ENCODE results near the gene DHRSX. TPM values are rescaled to one million over a fixed set of nuclear protein-coding genes. Genes with fewer than 3 reads are reported as not detected.
"Not testable (repeated sequence)": the region's sequence is repeated elsewhere in the genome, so short reads cannot be mapped to it uniquely, and the experiment has no call there.

DHRSX gene
- total RNA-seq, 2 donors from 2014 or later, result 24.0 to 35.7 TPM

DNA sequence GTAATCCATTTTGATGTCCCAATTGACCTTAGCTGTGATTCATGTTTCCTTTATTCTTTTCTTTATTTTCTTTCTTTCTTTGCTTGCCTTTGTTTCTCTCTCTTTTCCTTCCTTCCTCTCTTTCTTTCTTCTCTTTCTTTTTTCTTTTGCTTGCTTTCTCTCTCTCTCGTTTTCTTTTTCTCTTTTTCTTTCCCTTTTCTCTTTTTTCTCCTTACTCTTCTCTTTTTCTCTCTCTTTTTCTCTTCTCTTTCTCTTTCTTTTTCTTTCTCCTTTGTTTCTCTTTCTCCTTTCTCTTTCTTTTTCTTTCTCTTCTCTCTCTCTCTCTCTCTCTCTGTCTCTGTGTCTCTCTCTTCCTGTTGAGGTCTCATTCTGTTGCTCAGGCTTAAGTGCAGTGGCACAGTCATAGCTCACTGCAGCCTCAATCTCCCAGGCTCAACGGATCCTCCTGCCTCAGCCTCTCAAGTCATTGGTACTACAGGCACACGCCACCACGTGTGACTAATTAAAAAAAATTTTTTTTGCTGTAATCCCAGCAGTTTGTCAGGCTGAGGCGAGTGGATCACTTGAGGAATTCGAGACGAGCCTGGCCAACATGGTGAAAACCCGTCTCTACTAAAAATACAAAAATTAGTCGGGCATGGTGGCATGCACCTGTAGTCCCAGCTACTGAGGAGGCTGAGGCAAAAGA lies 8.0 kb upstream of the DHRSX start:
- no peaks in the 10 kb centered on the region for H3K4me1 Mint-ChIP-seq (ENCODE audit: low read depth in 2 of 2)
- H3K4me3 Mint-ChIP-seq, result no peak overlapping the region
- no peak overlapping the region for H3K27ac Mint-ChIP-seq
- H3K36me3 Mint-ChIP-seq, result no peaks in the 10 kb centered on the region
- no peaks in the 10 kb centered on the region for H3K9me3 Mint-ChIP-seq
- no peak for DNase-seq (ENCODE audit: low spot score)
- no peak for ATAC-seq
- peaks cover 0 to 2% of the 10 kb centered on the region in 2 donors for H3K27me3 Mint-ChIP-seq

DNA sequence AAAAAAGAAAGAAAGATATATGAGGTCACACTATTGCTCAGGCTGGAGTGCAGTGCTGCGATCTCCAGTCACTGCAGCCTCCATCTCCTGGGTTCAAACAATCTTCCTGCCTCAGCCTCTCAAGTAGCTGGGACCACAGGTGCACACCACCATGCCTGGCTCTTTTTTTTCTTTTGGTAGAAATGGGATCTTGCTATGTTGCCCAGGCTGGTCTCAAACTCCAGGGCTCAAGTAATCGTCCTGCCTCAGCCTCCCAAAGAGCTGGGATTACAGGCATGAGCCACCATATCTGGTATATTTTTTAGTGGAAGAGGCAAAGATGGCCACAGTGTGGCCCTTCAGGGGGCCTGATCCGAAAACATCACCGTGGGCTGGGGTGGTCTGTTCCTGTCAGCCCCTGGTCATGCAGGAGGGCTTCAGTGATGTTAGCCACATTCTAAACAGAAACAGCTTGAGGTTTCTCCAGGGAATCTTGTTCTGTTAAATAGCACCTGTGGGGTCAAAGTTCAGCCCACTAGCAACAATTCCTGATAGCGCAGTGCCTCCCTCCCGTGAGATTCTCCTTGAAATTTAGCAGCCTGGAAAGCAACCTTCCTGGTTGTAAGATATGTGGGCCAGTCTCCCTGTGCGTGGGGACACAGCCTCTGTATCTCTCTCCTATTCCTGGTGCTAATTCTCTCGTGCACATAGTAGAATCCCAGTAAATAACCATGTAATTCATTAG lies 7.3 kb upstream of the DHRSX start:
- DNase-seq (ENCODE audit: low spot score) (no peak), ATAC-seq (no peak)
- Mint-ChIP-seq H3K36me3 (no peaks in the 10 kb centered on the region), H3K27me3 (peaks cover 0 to 2% of the 10 kb centered on the region in 2 donors), H3K27ac (no peak overlapping the region), H3K4me1 (ENCODE audit: low read depth in 2 of 2) (no peaks in the 10 kb centered on the region), H3K9me3 (no peaks in the 10 kb centered on the region), H3K4me3 (no peak overlapping the region)

DNA sequence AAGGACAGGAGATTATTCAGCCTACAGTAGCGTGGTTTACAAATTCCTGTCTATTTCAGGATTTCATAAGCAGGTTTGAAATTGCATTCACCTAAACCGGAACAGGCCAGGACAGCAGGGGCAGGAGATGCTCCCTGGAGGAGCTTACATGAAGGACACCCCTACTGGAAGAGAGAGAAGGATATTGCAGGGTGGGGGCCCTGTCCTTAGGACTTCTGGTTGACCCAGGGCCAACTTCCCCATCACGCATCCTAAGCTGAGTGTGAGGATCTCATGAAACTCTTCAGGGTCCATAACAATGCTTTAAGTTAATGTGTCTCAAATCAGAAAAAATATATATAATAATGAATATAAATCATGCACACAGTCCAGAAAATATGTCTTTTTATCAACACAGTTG lies 6.4 kb upstream of the DHRSX start:
- H3K4me3 Mint-ChIP-seq, result no peak overlapping the region
- no peaks in the 10 kb centered on the region for H3K36me3 Mint-ChIP-seq
- no peaks in the 10 kb centered on the region for H3K9me3 Mint-ChIP-seq
- DNase-seq (ENCODE audit: low spot score) (no peak), ATAC-seq (no peak)
- peaks cover 0 to 2% of the 10 kb centered on the region in 2 donors for H3K27me3 Mint-ChIP-seq
- H3K4me1 Mint-ChIP-seq (ENCODE audit: low read depth in 2 of 2), result no peaks in the 10 kb centered on the region
- no peak overlapping the region for H3K27ac Mint-ChIP-seq

DNA sequence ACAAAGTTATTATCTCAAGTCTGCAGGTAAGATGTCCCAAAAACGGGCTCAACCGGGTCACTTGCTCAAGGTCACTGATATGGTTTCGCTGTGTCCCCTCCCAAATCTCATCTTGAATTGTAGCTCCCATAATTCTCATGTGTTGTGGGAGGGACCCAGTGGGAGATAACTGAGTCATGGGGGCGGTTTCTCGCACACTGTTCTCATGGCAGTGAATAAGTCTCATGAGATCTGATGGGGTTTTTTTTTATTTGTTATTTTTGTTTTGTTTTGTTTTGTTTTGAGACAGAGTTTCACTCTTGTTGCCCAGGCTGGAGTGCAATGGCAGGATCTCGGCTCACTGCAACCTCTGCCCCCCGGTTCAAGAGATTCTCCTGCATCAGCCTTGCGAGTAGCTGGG lies 4.6 kb upstream of the DHRSX start:
- H3K27me3 Mint-ChIP-seq; H3K4me1 Mint-ChIP-seq (ENCODE audit: low read depth in 2 of 2); H3K36me3 Mint-ChIP-seq; H3K27ac Mint-ChIP-seq; H3K9me3 Mint-ChIP-seq; H3K4me3 Mint-ChIP-seq; DNase-seq (ENCODE audit: low spot score); ATAC-seq: not testable (repeated sequence)

DNA sequence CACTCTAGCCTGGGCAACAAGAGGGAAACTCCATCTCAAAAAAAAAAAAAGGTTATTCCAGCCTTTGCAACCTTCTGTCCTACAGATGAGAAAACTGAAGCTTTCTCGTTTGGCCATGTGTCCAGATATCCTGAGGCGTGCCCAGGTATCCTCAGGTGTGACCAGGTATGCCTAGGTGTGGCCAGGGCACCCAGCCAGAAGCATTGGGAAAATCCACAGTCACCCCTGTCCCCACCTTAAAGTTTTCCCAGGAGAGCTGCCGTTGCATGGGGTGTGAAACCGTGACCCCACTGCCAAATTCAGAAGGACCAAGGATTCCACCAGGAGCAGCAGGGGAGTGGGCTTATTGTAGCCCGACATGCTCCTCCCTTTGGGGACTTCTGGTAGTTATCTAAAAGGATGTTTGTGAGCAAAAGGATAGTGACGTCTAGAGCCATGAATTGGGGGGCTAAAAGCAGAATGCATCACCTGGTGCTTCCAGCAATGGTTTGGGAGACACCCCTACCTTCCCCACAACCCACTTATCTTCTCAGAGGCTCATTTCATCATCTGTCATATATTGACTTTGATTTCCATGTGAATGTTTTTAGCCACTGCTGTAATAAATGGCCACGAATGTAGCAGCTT lies 4.0 kb upstream of the DHRSX start:
- Mint-ChIP-seq H3K27me3 (peaks cover 0 to under 1% of the 10 kb centered on the region in 2 donors), H3K4me1 (ENCODE audit: low read depth in 2 of 2) (no peaks in the 10 kb centered on the region), H3K9me3 (no peaks in the 10 kb centered on the region), H3K36me3 (no peaks in the 10 kb centered on the region), H3K27ac (no peak overlapping the region), H3K4me3 (no peak overlapping the region)
- DNase-seq (ENCODE audit: low spot score), result no peak
- no peak for ATAC-seq

DNA sequence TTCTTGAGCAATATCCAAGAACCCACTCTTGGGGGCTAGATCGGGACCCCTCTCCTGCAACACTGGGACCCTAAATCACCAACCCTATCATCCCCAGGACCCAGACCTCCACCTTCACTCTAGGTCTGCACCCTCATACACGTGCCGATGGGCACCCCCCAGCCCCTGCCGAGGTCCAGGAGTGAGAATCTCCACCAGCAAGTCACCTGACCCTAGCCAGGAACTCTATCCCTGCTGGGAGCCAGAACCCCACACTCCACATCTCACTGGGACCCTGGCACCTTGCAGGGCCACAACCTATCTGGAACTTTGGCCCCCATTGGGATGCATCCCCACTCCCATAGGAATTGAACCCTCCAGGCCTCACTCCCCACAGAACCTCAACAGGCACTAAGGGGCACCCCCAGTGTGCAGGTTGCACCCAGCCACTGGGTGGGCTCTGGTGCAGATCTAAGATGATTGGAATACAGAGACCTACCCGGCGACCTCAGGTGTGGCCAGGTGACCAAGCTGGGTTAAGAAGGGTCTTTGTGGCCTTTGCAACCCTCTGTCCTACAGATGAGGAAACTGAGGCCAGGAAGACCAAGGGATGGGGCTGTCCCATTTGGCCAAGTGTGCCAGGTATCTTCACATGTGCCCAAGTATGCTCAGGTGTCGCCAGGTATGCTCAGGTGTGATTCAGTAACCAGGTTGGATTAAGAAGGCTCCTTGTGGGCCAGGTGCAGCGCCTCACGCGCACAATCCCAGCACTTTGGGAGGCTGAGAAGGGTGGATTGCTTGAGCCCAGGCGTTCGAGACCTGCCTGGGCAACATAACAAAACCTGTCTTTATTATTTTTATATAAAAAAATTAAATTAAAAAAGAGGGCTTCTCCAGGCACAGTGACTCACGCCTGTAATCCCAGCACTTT lies 3.1 kb upstream of the DHRSX start:
- H3K4me3 Mint-ChIP-seq, result no peak overlapping the region
- DNase-seq (ENCODE audit: low spot score) (no peak), ATAC-seq (no peak)
- no peaks in the 10 kb centered on the region for H3K27me3 Mint-ChIP-seq
- H3K4me1 Mint-ChIP-seq (ENCODE audit: low read depth in 2 of 2), result peaks cover 2 to 5% of the 10 kb centered on the region in 2 donors
- H3K9me3 Mint-ChIP-seq, result no peaks in the 10 kb centered on the region
- H3K36me3 Mint-ChIP-seq, result no peaks in the 10 kb centered on the region
- peak overlapping the region; percentile 13 to 72 for H3K27ac Mint-ChIP-seq

DNA sequence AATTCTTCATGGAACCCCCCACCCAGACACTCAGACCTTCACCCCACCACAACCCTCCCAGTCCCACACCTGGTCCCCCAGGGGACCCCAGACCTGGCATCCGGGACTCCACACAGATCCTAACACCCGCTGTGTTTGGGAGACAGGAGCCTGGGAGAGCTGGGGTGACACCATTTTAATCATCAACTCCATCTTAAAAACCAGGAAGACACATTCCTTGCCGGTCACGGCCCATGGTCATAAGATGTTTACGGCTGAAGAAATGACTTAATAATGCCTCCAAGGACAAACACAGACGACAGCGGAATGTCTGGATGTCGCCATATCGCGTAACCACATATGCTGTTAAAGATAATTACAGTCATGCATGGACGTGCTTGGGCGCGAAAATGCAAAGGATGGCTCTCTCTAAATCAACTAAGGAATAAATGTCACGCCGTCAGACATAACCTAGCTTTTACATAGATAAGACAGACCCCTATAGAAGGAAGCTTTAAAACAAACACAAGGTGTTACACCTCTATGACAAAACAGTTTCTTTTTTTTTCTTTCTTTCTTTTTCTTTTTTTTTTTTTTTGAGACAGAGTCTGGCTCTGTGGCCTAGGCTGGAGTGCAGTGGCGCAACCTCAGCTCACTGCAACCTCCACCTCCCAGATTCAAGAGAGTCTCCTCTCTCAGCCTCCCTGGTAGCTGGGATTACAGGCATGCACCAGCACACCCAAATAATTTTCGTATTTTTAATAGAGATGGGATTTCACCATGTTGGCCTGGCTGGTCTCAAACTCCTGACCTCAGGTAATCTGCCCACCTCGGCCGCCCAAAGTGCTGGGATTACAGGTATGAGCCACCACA lies 2.1 kb upstream of the DHRSX start:
- H3K4me3 Mint-ChIP-seq, result no peak overlapping the region
- H3K9me3 Mint-ChIP-seq, result no peaks in the 10 kb centered on the region
- DNase-seq (ENCODE audit: low spot score) (no peak), ATAC-seq (no peak)
- H3K27me3 Mint-ChIP-seq, result no peaks in the 10 kb centered on the region
- H3K27ac Mint-ChIP-seq, result peak overlapping the region; percentile 13 to 72
- H3K4me1 Mint-ChIP-seq (ENCODE audit: low read depth in 2 of 2), result peaks cover 9 to 11% of the 10 kb centered on the region in 2 donors
- no peaks in the 10 kb centered on the region for H3K36me3 Mint-ChIP-seq

DNA sequence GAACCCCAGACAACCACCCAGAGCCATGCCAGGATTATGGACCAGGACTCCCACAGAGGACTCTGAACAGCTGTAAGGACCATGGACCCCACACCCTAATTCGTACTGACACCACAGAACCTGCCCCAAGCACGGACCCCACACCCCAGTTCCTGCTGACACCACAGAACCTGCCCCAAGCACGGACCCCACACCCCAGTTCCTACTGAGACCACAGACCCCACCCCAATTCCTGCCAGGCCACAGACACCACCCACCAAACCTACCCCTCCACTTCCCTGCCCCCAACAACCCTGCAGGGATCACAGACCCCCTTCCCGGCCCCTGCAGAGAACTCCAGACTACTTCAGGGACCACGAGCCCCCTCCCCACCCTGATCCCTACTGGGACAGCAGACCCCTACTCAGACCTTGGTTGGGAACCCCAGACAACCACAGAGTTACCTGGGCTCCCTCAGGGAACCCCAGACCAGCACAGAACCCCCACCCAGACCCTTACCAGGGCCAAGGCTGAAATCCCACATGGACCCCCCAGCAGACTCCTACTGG lies 1.4 kb upstream of the DHRSX start:
- DNase-seq (ENCODE audit: low spot score) (no peak), ATAC-seq (no peak)
- H3K4me1 Mint-ChIP-seq (ENCODE audit: low read depth in 2 of 2), result peaks cover 14 to 15% of the 10 kb centered on the region in 2 donors
- no peaks in the 10 kb centered on the region for H3K36me3 Mint-ChIP-seq
- no peaks in the 10 kb centered on the region for H3K9me3 Mint-ChIP-seq
- H3K4me3 Mint-ChIP-seq, result peak overlapping the region; percentile 54
- no peaks in the 10 kb centered on the region for H3K27me3 Mint-ChIP-seq
- peak overlapping the region; percentile 68 to 70 for H3K27ac Mint-ChIP-seq

DNA sequence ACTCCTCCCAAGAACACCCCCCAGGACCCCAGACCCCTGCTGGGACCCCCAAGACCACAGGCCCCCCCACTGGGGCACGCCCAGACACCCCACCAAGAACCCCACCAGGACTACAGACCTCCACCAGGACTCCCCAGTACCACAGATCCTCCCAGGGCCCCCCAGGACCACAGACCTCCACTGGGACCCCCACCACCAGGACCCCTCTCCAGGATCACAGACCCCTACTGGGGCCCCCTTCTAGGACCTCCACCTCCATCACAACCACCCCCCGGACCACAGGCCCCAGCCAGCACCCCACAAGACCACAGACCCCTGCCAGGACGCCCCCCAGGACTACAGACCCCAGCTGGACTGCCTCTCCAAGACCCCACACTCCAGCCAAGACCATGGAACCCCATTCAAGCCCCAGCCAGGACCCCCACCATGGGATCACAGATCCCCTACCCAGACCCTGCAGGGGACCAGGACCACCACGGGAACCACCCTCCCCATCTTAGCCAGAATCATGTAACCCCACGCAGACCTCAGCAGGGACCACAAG lies 855 bp upstream of the DHRSX start:
- H3K27ac Mint-ChIP-seq, result peak overlapping the region; percentile 68 to 70
- no peaks in the 10 kb centered on the region for H3K36me3 Mint-ChIP-seq
- no peak for ATAC-seq
- H3K9me3 Mint-ChIP-seq, result no peaks in the 10 kb centered on the region
- no peak for DNase-seq (ENCODE audit: low spot score)
- no peaks in the 10 kb centered on the region for H3K27me3 Mint-ChIP-seq
- peak overlapping the region; percentile 54 for H3K4me3 Mint-ChIP-seq
- peaks cover 14 to 15% of the 10 kb centered on the region in 2 donors for H3K4me1 Mint-ChIP-seq (ENCODE audit: low read depth in 2 of 2)

DNA sequence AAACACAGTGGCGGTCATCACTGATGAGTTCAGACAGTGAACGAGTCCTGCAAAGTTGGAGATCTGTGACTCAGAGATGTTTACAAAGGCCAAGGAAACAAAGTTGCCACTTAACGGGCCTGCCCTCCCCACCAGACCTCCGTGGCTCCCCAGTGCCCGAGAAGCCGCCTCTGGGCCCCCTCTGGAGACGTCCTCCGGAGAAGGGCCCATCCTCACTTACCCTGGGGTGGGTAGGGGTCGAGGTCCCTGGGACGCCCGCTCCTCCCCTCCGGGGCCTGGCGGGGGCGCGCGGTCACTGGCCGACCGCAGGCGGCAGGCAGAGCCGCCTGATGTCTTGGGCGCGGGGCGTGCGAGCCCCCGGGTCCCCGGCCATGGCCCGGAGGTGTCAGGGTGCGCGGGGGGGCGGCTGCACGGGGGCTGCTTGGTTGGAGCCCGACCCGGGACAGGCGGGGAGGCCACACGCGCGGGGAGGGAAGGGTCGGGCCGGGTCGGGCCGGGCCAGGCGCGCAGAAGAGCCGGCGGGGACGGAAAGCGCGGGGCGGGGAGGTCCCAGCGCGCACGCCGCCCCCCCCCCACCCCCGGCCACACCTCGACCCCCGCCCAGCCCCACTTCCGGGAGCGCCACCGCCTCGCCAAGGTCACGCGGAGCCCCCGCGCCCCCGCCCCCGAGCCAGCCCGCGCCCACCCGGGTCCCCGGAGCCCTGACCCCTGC lies 529 bp downstream of the DHRSX start:
- no peaks in the 10 kb centered on the region for H3K9me3 Mint-ChIP-seq
- peaks cover 14 to 15% of the 10 kb centered on the region in 2 donors for H3K4me1 Mint-ChIP-seq (ENCODE audit: low read depth in 2 of 2)
- H3K36me3 Mint-ChIP-seq, result no peaks in the 10 kb centered on the region
- H3K27me3 Mint-ChIP-seq, result no peaks in the 10 kb centered on the region
- DNase-seq (ENCODE audit: low spot score), result no peak
- ATAC-seq, result peak; percentile 61 to 65
- peak overlapping the region; percentile 83 for H3K4me3 Mint-ChIP-seq
- H3K27ac Mint-ChIP-seq, result peak overlapping the region; percentile 71 to 86

DNA sequence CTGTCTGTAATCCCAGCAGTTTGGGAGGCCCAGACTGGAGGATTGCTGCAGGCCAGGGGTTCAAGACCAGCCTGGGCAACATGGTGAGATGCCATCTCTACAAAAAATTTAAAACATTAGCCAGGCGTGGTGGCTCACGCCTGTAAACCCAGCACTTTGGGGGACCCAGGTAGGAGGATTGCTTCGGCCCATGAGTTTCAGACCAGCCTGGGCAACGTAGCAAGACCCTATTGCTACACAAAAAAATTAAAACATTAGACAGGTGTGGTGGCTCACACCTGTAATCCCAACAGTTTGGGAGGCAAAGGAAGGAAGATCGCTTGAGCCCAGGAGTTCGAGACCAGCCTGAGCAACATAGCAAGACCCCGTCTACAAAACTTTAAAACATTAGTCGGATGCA lies 1.3 kb downstream of the DHRSX start:
- DNase-seq (ENCODE audit: low spot score), result no peak
- peaks cover 14 to 15% of the 10 kb centered on the region in 2 donors for H3K4me1 Mint-ChIP-seq (ENCODE audit: low read depth in 2 of 2)

DNA sequence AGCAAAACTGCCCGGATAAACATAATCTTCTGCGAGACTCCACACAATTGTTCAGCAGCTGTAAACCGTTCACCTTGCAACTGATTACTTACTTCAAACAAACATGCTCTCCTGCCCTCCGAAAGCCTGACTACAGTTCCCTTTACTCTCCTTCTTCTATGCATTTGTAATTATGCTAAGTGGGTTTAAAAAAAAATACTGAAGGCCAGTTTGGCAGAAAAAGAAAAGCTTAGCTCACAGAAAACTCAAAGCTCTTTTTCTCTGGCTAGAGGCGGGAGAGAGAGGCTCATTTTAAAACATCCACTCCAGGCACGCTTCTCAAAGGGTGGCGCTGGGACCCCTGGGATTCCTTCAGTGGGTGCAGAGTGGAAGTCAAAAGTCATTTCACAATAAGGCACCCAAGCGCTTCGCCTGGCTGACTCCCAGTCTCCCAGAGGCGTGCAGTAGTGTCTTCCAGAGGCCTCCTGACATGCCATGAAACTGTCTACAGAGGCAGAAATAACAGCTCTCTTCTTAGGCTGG lies 1.9 kb downstream of the DHRSX start:
- DNase-seq (ENCODE audit: low spot score) (no peak), ATAC-seq (no peak)
- no peaks in the 10 kb centered on the region for H3K36me3 Mint-ChIP-seq
- H3K4me3 Mint-ChIP-seq, result peak overlapping the region; percentile 83
- H3K27ac Mint-ChIP-seq, result peak overlapping the region; percentile 71 to 86
- H3K9me3 Mint-ChIP-seq, result no peaks in the 10 kb centered on the region
- H3K27me3 Mint-ChIP-seq, result no peaks in the 10 kb centered on the region
- peaks cover 14 to 15% of the 10 kb centered on the region in 2 donors for H3K4me1 Mint-ChIP-seq (ENCODE audit: low read depth in 2 of 2)

More for the DNA sequence above, 1.3 kb downstream of the DHRSX start:
- H3K4me3 Mint-ChIP-seq, result peak overlapping the region; percentile 83
- no peaks in the 10 kb centered on the region for H3K9me3 Mint-ChIP-seq
- ATAC-seq, result no peak
- H3K27me3 Mint-ChIP-seq, result no peaks in the 10 kb centered on the region
- H3K27ac Mint-ChIP-seq, result peak overlapping the region; percentile 71 to 86
- H3K36me3 Mint-ChIP-seq, result no peaks in the 10 kb centered on the region
